Thyroid gland (tissue), 4 donors: ENCODE data around the gene CD302.

Experiments
- POLR2A ChIP-seq, 2 donors: fragments of 450-650 bp; IDR thresholded peaks; one replicate each; pipeline ENCODE4 v1.6.1; 2017; ENCODE audit warnings: antibody characterized with exemption in 2 of 2, mild to moderate bottlenecking in 2 of 2, moderate library complexity in 1 of 2
- TF ChIP-seq, protein P1 (sequence below), 6 experiments: fragments of 200-600 bp in 3 of 6; fragments of 450-650 bp in 3 of 6; sonication (generic) in 3 of 6; IDR thresholded peaks; one replicate each; pipeline ENCODE4 v1.5.1; 2016 to 2019; ENCODE audit warnings: antibody characterized with exemption in 6 of 6, mild to moderate bottlenecking in 2 of 6, inconsistent platforms in 1 of 6, moderate library complexity in 1 of 6

DNA sequence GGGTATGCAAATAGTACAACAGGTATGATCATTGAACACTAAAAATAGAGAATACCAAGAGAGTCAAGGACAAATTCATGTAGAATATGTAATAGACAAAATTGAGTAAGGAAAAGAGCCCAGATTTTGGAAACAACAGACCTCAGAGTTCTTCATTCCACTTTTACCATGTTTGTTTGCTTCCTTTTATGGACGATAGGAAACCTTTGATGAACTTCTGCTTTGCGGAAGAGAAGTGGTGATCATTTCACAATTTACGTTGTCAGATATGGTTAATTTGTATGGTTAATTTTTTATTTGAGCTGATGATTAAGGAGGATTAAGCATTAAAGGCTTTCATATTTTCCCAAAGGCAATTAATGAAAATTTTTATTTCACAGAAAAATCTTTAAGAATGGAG is 69.4 kb downstream of the CD302 start:
- TF ChIP-seq, protein P1, sequence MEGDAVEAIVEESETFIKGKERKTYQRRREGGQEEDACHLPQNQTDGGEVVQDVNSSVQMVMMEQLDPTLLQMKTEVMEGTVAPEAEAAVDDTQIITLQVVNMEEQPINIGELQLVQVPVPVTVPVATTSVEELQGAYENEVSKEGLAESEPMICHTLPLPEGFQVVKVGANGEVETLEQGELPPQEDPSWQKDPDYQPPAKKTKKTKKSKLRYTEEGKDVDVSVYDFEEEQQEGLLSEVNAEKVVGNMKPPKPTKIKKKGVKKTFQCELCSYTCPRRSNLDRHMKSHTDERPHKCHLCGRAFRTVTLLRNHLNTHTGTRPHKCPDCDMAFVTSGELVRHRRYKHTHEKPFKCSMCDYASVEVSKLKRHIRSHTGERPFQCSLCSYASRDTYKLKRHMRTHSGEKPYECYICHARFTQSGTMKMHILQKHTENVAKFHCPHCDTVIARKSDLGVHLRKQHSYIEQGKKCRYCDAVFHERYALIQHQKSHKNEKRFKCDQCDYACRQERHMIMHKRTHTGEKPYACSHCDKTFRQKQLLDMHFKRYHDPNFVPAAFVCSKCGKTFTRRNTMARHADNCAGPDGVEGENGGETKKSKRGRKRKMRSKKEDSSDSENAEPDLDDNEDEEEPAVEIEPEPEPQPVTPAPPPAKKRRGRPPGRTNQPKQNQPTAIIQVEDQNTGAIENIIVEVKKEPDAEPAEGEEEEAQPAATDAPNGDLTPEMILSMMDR (IDR thresholded peaks at IDR 0.05), result no peak
- TF ChIP-seq POLR2A (IDR thresholded peaks at IDR 0.05), result no peak
